Endometrial microvascular endothelial cells (primary cell): ENCODE results near the gene TPH1. TPM values are rescaled to one million over a fixed set of nuclear protein-coding genes. Genes with fewer than 3 reads are reported as not detected.

Experiments
- in situ Hi-C: cut with HindIII; loops from 2 replicates; pipeline ENCODE4 v1.10.0; 2017; ENCODE audit warnings: low sequenced_read_pairs, low pct_unique_long_range_greater_than_20kb; ENCODE audit errors: inconsistent ontology term
- total RNA-seq: library from RNA; depleted of rRNA; stranded (reverse); fragments of >200 nt; gene quantifications from one replicate; pipeline ENCODE4 v1.2.3, GENCODE V29; 2015; ENCODE audit errors: inconsistent ontology term

Gene TPH1
- total RNA-seq: not detected

DNA sequence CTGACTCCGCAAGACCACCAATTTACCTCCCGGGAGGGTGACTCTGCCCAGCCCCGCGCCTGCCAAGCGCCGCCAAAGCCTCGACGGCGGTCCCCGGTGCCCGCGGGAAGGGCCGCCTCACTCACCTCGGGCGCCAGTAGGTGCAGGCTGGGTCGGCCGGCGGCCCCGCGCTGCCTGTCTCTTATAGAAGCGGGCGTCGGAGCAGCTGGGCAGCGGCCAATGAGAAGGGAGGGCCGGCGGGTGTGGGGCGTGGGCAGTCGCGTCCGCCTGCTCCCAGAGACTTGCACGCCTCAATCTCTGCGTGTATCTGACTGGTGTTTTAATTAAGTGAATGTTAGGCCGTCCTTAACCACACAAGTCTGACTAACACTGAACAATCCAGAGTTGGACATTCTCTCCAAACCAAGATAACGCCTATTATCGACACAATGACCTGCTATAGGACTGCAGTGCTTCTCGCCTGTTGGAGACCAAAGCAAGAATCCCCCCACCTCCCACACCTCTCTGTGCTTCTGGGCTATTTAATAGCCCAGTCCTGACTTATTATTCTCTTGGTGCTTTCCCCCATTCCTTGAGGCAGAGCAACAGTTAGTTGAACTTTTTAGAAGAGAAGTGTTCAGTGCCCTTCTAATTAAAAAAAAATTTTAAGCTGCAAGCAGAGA, at the start of gene TPH1:
TSS of gene TPH1 (minus strand) at position 154 of the 662 bp plus-strand sequence. CDS start 5,507 bp downstream, outside the sequence.
- in situ Hi-C loops: no loop called here

GRCh38 chr11:18093959-18094358, 47.9 kb upstream of the TPH1 start:
- in situ Hi-C loops: no loop called here

- in situ Hi-C loops: no loop called here
Observed at GRCh38 chr11:18091731-18092130, 45.7 kb upstream of the TPH1 start.

DNA sequence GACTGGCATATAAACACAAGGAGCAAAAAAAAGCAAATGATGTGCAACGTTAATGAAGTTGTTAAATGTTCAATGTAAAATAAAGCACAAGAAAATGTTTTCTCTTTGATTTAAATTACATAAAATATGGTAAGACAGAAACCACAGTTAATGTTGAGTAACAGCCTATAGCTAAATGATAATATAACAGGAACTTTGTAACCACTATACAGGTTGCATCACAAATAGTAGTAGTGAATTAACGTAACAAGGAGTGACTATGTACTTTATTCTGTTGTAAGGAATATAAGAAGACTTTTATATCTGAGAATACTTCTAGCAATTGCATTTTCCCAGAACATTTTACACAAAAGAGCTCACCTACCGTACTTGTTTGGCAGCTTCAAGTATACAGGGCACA, 42.9 kb upstream of the TPH1 start:
- in situ Hi-C loops: no loop called here

DNA sequence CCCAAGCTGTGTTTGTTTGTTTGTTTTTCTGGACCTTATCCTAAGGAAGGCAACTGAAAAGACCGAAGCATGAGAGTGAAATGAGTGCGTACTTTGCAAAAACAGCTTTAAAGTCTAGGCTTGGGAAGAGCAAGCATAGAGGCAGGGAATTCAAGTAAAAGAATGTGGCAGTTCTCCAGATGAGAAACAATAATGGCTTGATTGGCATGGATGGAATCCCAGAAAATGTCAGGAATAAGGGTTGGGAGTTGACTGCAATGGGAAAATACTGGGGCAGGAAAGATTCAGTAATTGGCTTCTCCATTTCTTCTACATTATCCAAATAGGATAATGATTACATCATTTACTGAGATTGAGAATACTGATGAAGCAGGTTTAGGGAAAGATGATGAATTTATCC, 42.3 kb upstream of the TPH1 start:
- in situ Hi-C loops: no loop called here

- in situ Hi-C loops: no loop called here
Observed at GRCh38 chr11:18081551-18081950, 35.5 kb upstream of the TPH1 start.

DNA sequence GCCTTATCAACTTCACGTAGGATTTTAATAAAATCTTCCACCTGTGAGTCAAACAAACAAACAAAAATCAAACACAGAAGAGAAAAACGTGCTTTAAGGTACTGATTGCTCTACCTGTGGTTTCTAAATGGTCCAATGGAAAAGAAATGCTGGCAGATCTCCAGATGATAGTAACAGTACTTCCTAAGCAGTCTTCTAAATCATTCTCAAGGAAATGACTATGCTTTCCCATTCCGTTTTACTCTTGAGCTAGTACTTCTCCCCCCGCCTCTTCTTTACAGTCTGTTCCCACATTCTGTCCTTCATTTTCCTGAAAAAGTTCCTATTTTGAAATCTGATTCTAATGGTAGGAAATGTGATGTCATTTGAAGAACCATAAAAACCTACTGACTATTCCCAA, 34.4 kb upstream of the TPH1 start:
- in situ Hi-C loops: no loop called here

DNA sequence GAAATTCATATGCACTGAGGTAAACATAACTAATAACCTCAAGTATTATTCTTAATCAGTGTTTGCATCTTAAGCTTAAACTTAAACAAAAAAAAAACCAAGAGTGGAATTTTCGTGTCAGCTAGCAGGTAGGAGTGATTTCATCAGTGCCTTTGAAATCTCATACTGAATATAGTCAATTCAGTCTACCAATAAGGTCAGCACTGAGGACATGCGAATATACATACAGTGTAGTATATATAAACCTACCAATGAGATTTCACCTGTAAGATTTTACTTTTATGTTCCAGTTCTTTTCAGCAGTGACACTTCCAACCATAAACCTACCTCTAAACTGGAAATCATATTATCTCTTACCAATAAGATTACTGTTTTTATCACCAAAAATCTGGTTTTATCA, 32.8 kb upstream of the TPH1 start:
- in situ Hi-C loops: no loop called here

- in situ Hi-C loops: no loop called here
Observed at GRCh38 chr11:18075444-18075843, 29.4 kb upstream of the TPH1 start.

GRCh38 chr11:18071098-18071705, 25.1 kb upstream of the TPH1 start:
- in situ Hi-C loops: no loop called here

DNA sequence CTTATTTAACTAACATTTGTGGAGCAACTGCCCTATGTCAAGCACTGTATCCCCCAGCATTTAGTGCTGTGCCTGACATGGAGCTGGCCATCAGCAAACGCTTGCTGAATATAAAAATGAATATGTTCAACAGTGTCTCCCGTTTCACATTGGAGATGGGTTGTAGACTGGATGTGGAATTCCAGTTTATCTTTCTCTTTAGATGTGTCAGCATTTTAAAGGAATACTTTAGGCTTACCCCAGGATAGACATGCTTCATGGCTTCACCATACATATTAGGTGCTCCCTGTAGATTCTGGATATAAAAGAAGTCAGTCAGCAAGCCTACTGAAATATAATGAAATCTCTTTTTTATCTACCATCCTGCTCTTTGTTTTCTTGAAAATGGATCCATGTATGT, 21.3 kb upstream of the TPH1 start:
- in situ Hi-C loops: no loop called here

GRCh38 chr11:18066626-18067025, 20.6 kb upstream of the TPH1 start:
- in situ Hi-C loops: no loop called here

DNA sequence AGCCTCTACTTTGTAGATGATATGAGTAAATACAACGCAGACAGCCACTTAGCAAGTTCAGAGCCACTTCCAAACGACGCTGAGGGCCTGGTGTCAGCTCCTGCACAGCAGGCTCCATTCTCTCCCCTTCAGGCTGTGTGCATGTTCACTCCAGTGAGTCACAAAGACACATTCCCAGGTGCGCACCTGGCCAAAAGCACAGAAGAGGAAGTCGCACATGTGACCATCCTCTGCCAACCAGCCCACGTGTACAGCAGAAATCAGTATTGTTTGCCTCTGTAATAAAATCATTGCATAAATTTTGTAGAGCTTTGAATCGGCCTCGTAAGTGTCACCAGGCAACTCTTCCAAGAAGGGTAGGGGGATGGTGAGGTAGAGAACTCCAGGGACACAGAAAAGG, 19.5 kb upstream of the TPH1 start:
- in situ Hi-C loops: no loop called here

- in situ Hi-C loops: no loop called here
Observed at GRCh38 chr11:18064450-18065054, 18.5 kb upstream of the TPH1 start.

DNA sequence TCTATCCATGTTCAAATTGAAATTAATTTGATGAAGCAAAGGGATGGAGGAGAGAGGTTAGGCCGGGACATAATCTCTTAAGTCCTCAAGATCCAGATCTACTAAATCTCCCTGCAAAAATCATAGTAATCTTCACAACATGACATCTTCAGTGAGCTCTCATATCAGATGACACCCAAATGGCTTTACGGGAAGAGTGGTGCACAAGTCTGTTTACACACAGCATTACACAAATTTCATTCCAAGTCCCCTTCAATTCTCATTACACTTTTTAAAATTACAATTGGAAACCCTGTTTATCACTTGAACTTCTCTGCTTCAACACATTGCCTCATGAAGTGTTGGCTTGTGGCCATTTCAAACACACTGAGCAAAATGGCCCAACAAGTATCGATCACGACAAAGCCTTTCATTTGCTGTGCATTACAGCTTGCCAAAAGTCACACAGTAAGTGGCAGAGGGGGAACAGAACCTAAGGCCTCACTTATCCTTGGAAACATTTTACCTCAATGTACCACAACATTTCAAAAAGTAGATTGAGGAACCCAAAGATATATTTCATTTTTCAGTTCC, 17.9 kb upstream of the TPH1 start:
- in situ Hi-C loops: no loop called here

DNA sequence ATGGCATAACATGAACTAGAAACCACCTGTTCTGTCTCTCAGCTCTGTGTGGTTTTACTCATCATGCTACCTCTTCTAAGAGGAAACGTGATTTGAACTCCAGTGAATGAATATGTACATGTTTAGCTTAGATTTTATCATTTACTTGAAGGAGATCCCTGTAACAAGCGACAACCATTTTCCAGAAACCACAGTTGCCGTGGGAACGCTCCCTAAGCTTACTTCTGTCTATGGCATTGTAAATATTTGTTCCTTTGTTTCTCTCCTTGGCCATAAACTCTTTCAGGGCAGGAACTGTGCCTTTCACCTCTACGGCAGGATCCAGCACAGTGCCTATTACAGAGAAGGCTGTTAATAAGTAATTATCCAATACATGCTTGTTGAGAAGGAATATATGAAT, 17.1 kb upstream of the TPH1 start:
- in situ Hi-C loops: no loop called here

- in situ Hi-C loops: no loop called here
Observed at GRCh38 chr11:18061351-18061750, 15.3 kb upstream of the TPH1 start.

- in situ Hi-C loops: no loop called here
Observed at GRCh38 chr11:18056561-18057181, 10.6 kb upstream of the TPH1 start.

- in situ Hi-C loops: no loop called here
Observed at GRCh38 chr11:18054511-18055103, 8.5 kb upstream of the TPH1 start.
